Lung (tissue), 12 donors: Measurements from ENCODE around the gene GALP. TPM values are rescaled to one million over a fixed set of nuclear protein-coding genes. Genes with fewer than 3 reads are reported as not detected.
"Not testable (repeated sequence)": the region's sequence is repeated elsewhere in the genome, so short reads cannot be mapped to it uniquely, and the experiment has no call there.

Experiments used
- ATAC-seq: fragments of 200-7000 bp; cut with Tn5 transposase; one replicate; pipeline ENCODE4 v1.9.1; 2020; ENCODE audit warnings: moderate number of reproducible peaks; ENCODE audit not compliant: insufficient read depth, low FRiP score
- DNase-seq, 3 donors: peaks; one replicate each; pipeline ENCODE4 v3.0.0-alpha.2; 2013 to 2017
- H3K27ac ChIP-seq, 2 donors: one replicate each; pipeline ENCODE4 v1.5.1; 2013; ENCODE audit warnings: mild to moderate bottlenecking in 2 of 2, moderate library complexity in 2 of 2, control low read depth in 1 of 2, inconsistent platforms in 1 of 2, low read depth in 1 of 2, low read length in 1 of 2
- H3K27me3 ChIP-seq, 3 donors: one replicate each; pipeline ENCODE4 v1.5.1; 2013; ENCODE audit warnings: low read length in 2 of 3; ENCODE audit not compliant: control insufficient read depth in 3 of 3, insufficient read depth in 3 of 3
- H3K36me3 ChIP-seq, 4 donors: one replicate each; pipeline ENCODE4 v1.5.1; 2013; ENCODE audit warnings: low read length in 4 of 4, mild to moderate bottlenecking in 1 of 4, moderate library complexity in 1 of 4; ENCODE audit not compliant: control insufficient read depth in 4 of 4, insufficient read depth in 4 of 4
- H3K4me1 ChIP-seq, 5 donors: one replicate each; pipeline ENCODE4 v1.5.1; 2013; ENCODE audit warnings: low read length in 5 of 5, mild to moderate bottlenecking in 2 of 5, moderate library complexity in 1 of 5; ENCODE audit not compliant: control insufficient read depth in 5 of 5, insufficient read depth in 5 of 5
- H3K4me3 ChIP-seq: one replicate; pipeline ENCODE4 v1.5.1; 2013; ENCODE audit warnings: mild to moderate bottlenecking, control low read depth, moderate library complexity
- H3K9ac ChIP-seq, 2 donors: one replicate each; pipeline ENCODE4 v1.5.1; 2013; ENCODE audit warnings: low read length in 2 of 2, control low read depth in 1 of 2; ENCODE audit not compliant: insufficient read depth in 1 of 2
- H3K9me3 ChIP-seq, 4 donors: one replicate each; pipeline ENCODE4 v1.5.1; 2013; ENCODE audit warnings: low read length in 3 of 4, mild to moderate bottlenecking in 1 of 4, moderate library complexity in 1 of 4; ENCODE audit not compliant: control insufficient read depth in 4 of 4, insufficient read depth in 3 of 4
- WGBS, 2 donors: extraction: QIAGEN DNeasy Blood & Tissue Kit; methylation state at CpG; one replicate each; pipeline ENCODE4 v1.1.7; 2013; 5-methylcytosine and 5-hydroxymethylcytosine counted together
- polyA plus RNA-seq, 2 donors: library from polyadenylated mRNA; stranded (reverse); fragments of 200-250 nt; gene quantifications; one replicate each; pipeline ENCODE4 v1.2.1, GENCODE V29; 2013
- total RNA-seq, 2 donors: library from RNA; depleted of rRNA in 1 of 2; stranded (reverse); fragments of >200 nt in 1 of 2; gene quantifications; one replicate each; pipeline ENCODE4 v1.2.1, GENCODE V29; 2014 to 2021
- TF ChIP-seq, protein P1 (sequence below): IDR thresholded peaks from 2 replicates; pipeline ENCODE4 v1.5.1; 2012; ENCODE audit warnings: mild to moderate bottlenecking; ENCODE audit errors: control extremely low read depth, extremely low read depth
- donor health status: control.
- donor health status: control.
- donor health status: Bipolar disorder and iron deficiency.
- donor health status: healthy.
- donor health status: DM: yes; HTN: yes; CAD: no.

The GALP gene
- total and polyA plus RNA-seq, 4 donors, result not detected

DNA sequence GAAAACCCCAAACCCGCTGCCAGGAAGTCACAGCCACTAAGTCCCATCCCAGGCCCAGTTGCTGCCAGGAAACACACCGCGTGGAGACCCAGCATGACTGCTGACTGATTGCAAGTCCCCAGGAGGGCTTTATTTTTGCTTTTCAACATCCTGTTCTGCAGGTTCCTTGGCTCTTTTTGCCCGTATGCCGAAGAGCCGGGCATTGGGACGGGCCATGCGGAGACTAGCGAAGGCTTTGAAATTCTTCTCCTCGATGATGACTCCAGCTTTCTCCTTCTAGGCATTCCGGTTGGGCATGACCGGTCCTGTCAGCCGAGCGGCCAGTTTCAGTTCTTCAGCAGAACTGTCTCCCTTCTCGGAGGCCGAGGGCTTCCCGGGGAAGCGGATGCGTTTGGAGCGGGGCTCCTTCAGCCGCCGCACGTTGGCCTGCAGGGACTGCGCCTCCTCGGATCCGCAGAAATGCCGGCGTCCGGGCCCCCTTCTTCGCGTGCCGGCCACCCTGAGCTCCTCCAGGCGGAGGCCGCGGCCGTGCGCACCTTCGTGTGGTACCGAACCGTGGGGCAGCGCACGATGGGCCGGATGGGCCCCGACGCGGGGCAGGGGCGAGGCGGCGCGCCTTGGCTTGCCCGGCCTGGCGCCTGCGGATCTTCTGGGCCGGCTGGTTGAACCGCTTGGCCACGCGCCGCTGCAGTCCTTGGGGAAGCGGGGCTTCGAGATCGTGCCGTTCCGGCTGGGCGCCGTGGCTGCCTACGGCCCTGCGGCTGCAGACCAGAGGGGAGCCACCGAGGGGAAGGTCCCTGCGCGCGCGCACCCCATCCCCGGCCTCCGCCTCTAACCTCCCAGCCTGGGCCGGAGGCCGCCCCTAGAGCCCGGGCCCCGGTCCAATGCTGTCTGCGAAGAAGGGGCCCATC, 41.5 kb downstream of the GALP start:
- H3K27ac ChIP-seq, result no peak overlapping the region
- no peak for ATAC-seq
- H3K4me1 ChIP-seq, result peaks cover 0 to 4% (median 0%) of the 10 kb centered on the region in 5 donors
- H3K4me3 ChIP-seq, result no peak overlapping the region
- no peaks in the 10 kb centered on the region for H3K27me3 ChIP-seq
- peaks cover 0 to 4% (median 0%) of the 10 kb centered on the region in 4 donors for H3K36me3 ChIP-seq
- peak overlapping the region in 1 of 2 donors; percentile 23 for H3K9ac ChIP-seq
- peak; percentile 36 to 49 (median 40) for DNase-seq
- H3K9me3 ChIP-seq, result no peaks in the 10 kb centered on the region
- TF ChIP-seq, protein P1, sequence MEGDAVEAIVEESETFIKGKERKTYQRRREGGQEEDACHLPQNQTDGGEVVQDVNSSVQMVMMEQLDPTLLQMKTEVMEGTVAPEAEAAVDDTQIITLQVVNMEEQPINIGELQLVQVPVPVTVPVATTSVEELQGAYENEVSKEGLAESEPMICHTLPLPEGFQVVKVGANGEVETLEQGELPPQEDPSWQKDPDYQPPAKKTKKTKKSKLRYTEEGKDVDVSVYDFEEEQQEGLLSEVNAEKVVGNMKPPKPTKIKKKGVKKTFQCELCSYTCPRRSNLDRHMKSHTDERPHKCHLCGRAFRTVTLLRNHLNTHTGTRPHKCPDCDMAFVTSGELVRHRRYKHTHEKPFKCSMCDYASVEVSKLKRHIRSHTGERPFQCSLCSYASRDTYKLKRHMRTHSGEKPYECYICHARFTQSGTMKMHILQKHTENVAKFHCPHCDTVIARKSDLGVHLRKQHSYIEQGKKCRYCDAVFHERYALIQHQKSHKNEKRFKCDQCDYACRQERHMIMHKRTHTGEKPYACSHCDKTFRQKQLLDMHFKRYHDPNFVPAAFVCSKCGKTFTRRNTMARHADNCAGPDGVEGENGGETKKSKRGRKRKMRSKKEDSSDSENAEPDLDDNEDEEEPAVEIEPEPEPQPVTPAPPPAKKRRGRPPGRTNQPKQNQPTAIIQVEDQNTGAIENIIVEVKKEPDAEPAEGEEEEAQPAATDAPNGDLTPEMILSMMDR, result no peak
- WGBS, 2 donors, result 5 to 7% methylated on average over 56 to 79 of the region's 79 CpGs

DNA sequence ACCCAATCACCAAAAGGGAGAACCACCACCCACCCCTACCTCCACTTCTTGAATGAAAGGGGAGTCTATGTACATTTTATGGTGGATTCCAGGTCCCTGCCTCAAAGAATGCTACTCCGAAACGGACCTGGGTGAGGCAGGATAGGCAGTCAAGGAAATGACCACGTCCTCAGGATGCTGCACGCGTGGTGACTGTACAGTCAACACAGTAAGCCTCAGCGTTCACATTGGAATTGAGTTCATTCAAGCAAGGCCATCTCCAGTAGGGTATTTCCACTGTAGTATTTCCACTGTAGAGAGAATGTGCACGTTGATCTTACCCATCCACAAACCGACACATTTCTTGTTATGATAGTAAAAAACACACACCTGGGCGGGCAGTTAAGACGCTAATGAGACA, 43.2 kb downstream of the GALP start:
- H3K36me3 ChIP-seq, result peaks cover 0 to 8% (median 2%) of the 10 kb centered on the region in 4 donors
- DNase-seq (no peak), ATAC-seq (no peak)
- no peak overlapping the region for H3K4me3 ChIP-seq
- H3K9ac ChIP-seq, result no peak overlapping the region
- no peaks in the 10 kb centered on the region for H3K9me3 ChIP-seq
- TF ChIP-seq, protein P1, result no peak
- H3K27ac ChIP-seq, result no peak overlapping the region
- H3K27me3 ChIP-seq, result no peaks in the 10 kb centered on the region
- 88 to 89% methylated on average over 10 of the region's 10 CpGs for WGBS, 2 donors
- H3K4me1 ChIP-seq, result peaks cover 0 to 4% (median 0%) of the 10 kb centered on the region in 5 donors

DNA sequence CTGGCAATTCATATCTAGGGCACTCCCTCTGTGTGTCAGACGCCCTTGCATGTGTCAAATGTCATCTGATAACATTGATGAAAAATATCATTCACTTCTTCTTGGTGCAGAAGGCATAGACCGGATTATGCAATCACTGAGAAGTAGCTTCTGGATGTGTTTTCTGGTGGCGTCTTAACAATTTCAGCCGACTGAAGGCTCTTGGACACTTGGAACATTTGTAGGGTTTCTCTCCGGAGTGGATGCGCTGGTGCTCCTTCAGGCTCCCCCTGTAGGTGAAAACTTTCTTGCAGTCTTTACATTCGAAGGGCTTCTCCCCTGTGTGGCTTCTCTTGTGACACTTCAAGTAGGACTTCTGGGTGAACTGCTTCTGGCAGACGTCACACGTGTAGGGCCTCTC, 45.6 kb downstream of the GALP start:
- H3K9ac ChIP-seq, H3K4me1 ChIP-seq, H3K4me3 ChIP-seq, H3K27ac ChIP-seq, ATAC-seq, H3K36me3 ChIP-seq, H3K27me3 ChIP-seq, H3K9me3 ChIP-seq: not testable (repeated sequence)
- peak in 2 of 3 donors; percentile 18 to 36 for DNase-seq
- 56 to 64% methylated on average over 9 of the region's 9 CpGs for WGBS, 2 donors

DNA sequence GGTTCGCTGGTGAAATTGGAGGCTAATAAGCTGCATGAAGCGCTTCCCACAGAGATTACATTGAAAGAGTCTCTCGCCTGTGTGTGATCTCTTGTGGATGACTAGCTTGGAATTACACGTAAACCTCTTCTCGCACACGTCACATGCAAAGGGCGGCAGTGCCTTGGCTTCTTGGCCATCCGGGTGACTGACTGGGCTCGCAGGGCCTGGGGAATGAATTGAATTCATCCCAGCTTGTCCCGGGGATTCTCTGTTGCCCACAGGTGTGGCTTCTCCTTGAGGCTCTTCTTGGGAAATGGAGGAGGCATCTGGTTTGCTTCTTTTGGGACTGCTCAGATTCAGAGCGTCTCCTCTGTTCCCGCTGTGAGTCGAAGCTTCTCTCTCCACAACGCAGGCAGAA, 46.0 kb downstream of the GALP start:
- Histone ChIP-seq H3K27me3 (no peaks in the 10 kb centered on the region), H3K4me1 (peaks cover 0 to 4% (median 0%) of the 10 kb centered on the region in 5 donors), H3K4me3 (no peak overlapping the region), H3K9ac (no peak overlapping the region), H3K9me3 (no peaks in the 10 kb centered on the region), H3K27ac (no peak overlapping the region), H3K36me3 (peaks cover 0 to 8% (median 2%) of the 10 kb centered on the region in 4 donors)
- no peak for DNase-seq
- 93 to 96% methylated on average over 14 of the region's 14 CpGs for WGBS, 2 donors
- TF ChIP-seq, protein P1, result no peak
- no peak for ATAC-seq
